ENCODE measurements around the gene LAMTOR1.
A peak's percentile ranks its signal among the peaks of the same experiment; 100 is the strongest.

Gene LAMTOR1

DNA sequence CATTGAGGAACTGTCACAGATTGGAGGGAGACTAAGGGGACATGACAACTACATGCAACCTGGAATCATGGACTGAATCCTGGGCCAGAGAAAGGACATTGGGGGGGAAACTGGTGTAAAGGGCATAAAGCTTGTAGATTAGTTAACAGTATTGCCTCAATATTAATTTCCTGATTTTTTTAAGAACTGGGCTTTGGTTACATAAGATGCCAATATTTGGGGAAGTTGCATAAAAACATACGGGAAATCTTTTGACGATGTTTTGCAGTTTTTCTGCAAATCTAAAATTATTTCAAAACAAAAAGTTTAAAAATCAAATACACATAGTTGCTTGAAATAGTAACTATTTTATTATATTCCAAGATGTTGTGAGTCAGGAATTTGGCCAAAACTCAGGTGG is 29.5 kb upstream of the LAMTOR1 start:
- no peak for DNase-seq (ENCODE audit: low read depth in 1 of 2, low spot score in 1 of 2)
- in situ Hi-C loops (cut with HindIII; ENCODE audit: low pct_unique_long_range_greater_than_20kb, low sequenced_read_pairs), result no loop called here
- no peak for TF ChIP-seq JUND (IDR thresholded peaks at IDR 0.05; ENCODE audit: low read depth)

DNA sequence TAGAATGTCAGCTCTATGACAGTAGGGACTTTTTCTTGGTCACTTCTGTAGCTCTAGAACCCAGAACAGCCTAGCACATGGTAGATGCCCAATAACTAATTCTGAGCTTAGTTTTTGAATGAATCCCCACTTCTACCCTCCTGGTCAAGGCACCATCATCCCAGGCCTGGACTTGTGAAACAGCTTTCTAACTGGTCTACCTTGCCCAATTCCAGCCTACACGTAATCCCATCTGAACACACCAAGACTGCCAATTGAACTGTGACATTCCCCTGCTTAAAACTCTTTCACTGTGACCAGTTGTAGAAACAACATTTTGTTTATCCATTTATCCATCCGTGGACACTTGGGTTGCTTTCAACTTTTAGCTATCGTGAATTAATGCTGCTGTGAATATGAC is 26.3 kb upstream of the LAMTOR1 start:
- in situ Hi-C loops (cut with HindIII; ENCODE audit: low pct_unique_long_range_greater_than_20kb, low sequenced_read_pairs), result no loop called here
- no peak for DNase-seq (ENCODE audit: low read depth in 1 of 2, low spot score in 1 of 2)
- TF ChIP-seq JUND (IDR thresholded peaks at IDR 0.05; ENCODE audit: low read depth), result no peak

DNA sequence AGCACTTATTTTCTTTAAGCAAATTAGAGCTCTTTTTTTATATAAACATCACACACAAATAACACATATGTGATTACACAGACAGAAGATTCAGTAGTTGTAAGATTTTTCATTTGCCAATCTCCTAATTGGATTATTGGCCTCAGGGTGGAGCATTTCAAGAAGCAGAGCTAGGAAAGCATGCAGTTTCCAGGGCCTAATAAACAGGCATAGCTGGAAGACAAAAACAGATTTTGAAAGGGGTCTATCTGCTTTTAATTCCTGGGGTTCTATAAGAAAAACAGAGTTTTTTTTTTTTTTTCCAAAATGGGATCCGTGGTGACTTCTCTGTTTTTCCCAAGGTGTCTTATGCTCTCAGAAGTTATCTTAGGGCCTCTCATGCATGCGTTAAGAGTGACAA is 24.8 kb upstream of the LAMTOR1 start:
- in situ Hi-C loops (cut with HindIII; ENCODE audit: low pct_unique_long_range_greater_than_20kb, low sequenced_read_pairs), result no loop called here
- TF ChIP-seq JUND (IDR thresholded peaks at IDR 0.05; ENCODE audit: low read depth), result no peak

DNA sequence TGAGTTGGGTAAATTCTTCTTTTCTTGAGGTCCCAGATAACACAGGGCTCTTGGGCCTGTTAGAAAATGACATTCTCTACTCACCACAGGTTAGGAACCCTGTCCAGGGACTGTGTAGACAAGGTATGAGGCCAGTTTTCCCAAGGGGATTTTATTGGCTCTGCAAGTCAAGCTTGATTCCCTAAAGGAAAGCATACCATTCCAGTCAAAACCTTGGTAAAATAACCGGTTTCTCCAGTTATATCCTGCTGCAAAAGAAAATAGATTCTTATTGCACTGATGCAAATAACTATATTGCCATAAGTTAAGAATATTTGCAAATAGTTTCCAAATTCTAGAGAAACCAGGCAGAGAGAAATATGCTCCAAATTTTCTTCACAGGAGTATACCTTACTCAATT is 22.9 kb upstream of the LAMTOR1 start:
- peak in 1 of 2 experiments; percentile 72 for DNase-seq (ENCODE audit: low read depth in 1 of 2, low spot score in 1 of 2)
- no peak for TF ChIP-seq JUND (IDR thresholded peaks at IDR 0.05; ENCODE audit: low read depth)
- in situ Hi-C loops (cut with HindIII; ENCODE audit: low pct_unique_long_range_greater_than_20kb, low sequenced_read_pairs), result no loop called here

More for the DNA sequence above, 24.8 kb upstream of the LAMTOR1 start:
- no peak for DNase-seq (ENCODE audit: low read depth in 1 of 2, low spot score in 1 of 2)

DNA sequence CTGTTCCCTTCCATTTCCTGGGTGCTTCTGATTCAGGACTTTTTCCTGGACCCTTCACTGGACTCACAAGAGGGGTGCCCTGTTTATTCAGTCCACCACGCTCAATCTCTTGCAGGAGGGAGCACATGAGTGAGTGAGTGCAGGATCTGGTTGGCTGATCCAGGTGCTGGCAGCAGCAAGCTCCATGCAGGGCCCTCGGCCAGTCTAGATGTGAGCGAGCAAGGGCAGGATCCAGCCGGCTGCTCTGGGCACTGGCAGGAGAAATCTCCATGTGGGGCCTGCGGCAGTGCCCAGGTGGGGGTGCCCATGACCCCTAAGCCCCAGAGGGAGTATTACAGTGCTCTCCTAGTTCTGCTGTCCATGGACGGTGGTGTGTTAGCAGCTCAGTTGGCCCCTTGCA is 20.9 kb upstream of the LAMTOR1 start:
- TF ChIP-seq JUND (IDR thresholded peaks at IDR 0.05; ENCODE audit: low read depth), result no peak
- in situ Hi-C loops (cut with HindIII; ENCODE audit: low pct_unique_long_range_greater_than_20kb, low sequenced_read_pairs), result no loop called here
- DNase-seq (ENCODE audit: low read depth in 1 of 2, low spot score in 1 of 2), result no peak

DNA sequence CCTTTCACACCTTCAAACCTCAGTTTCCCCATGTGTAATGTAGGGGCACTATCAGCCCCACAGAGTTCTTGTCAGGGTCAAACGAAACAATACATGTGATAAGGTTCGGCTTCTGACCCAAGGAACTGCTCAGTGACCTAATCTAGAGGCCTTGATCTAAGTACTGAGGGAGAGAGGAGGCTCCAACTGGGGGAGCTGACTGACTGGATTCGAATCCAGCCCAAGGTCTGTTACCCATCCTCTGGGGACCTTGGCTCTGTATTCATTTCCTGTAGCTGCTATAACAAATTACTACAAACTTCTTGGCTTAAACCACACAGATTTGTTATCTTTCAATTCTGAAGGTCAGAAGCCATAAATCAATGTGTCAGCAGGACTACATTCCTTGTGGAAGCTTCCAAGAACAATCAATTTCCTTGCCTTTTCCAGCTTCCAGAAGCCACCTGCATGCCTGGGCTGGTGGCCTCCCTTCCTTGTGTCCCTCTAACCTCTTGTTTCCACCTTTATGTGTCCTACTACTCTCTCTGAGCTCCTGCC is 20.1 kb upstream of the LAMTOR1 start:
- no peak for DNase-seq (ENCODE audit: low read depth in 1 of 2, low spot score in 1 of 2)
- no peak for TF ChIP-seq JUND (IDR thresholded peaks at IDR 0.05; ENCODE audit: low read depth)
- in situ Hi-C loops (cut with HindIII; ENCODE audit: low pct_unique_long_range_greater_than_20kb, low sequenced_read_pairs), result no loop called here

DNA sequence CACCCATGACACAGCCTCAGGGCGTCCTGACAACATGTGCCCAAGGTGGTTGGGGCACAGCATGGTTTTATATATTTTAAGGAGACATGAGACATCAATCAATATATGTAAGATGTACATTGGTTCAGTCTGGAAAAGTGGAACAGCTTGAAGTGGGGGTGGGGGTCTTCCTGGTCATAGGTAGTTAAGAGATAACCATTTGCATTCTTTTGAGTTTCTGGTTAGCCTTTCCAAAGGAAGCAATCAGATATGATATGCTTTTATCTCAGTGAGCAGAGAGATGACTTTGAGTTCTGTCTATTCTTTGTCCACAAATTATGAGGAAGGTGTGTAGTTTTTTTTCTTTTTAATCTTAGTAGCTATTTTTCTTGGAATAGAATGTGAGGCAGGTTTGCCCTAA is 19.5 kb upstream of the LAMTOR1 start:
- in situ Hi-C loops (cut with HindIII; ENCODE audit: low pct_unique_long_range_greater_than_20kb, low sequenced_read_pairs), result no loop called here
- TF ChIP-seq JUND (IDR thresholded peaks at IDR 0.05; ENCODE audit: low read depth), result no peak
- no peak for DNase-seq (ENCODE audit: low read depth in 1 of 2, low spot score in 1 of 2)

DNA sequence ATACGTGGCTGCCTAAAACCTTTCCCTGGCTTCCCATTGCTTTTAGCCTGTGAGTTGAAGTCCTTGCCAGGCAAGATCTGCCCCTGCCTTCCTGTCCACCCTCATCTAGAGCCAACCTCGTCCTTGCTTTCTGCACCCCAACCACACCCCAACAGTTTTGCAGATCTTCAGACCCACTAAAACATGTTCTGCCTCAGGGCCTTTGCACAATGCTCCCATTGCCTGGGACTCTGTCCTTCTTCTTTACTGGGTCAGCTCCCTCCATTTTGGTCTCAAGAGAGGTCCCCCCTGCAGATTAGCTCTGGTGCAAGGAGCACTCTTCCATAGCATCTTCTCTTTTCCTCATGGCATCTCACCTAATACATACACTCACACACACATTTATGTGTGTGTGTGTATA is 17.8 kb upstream of the LAMTOR1 start:
- no peak for TF ChIP-seq JUND (IDR thresholded peaks at IDR 0.05; ENCODE audit: low read depth)
- DNase-seq (ENCODE audit: low read depth in 1 of 2, low spot score in 1 of 2), result no peak
- in situ Hi-C loops (cut with HindIII; ENCODE audit: low pct_unique_long_range_greater_than_20kb, low sequenced_read_pairs), result no loop called here

DNA sequence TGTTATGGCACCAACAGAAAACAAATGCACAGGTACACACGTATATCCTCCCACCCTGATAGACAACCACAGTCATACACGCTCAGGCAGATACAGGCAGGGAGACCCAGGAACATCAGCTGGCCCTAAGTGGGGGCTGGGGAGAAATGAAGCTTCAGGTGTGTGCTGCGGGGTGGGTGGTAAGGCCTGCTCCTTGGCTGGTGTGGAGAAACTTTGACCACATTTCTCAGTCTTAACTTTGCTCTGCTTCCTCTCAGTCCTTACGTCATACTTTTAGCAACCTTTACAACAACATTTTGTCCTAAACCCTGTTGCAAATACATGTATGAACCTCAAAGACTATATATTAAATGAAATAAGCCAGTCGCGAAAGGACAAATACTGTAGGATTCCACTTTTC is 16.1 kb upstream of the LAMTOR1 start:
- in situ Hi-C loops (cut with HindIII; ENCODE audit: low pct_unique_long_range_greater_than_20kb, low sequenced_read_pairs), result no loop called here
- no peak for DNase-seq (ENCODE audit: low read depth in 1 of 2, low spot score in 1 of 2)
- TF ChIP-seq JUND (IDR thresholded peaks at IDR 0.05; ENCODE audit: low read depth), result no peak

DNA sequence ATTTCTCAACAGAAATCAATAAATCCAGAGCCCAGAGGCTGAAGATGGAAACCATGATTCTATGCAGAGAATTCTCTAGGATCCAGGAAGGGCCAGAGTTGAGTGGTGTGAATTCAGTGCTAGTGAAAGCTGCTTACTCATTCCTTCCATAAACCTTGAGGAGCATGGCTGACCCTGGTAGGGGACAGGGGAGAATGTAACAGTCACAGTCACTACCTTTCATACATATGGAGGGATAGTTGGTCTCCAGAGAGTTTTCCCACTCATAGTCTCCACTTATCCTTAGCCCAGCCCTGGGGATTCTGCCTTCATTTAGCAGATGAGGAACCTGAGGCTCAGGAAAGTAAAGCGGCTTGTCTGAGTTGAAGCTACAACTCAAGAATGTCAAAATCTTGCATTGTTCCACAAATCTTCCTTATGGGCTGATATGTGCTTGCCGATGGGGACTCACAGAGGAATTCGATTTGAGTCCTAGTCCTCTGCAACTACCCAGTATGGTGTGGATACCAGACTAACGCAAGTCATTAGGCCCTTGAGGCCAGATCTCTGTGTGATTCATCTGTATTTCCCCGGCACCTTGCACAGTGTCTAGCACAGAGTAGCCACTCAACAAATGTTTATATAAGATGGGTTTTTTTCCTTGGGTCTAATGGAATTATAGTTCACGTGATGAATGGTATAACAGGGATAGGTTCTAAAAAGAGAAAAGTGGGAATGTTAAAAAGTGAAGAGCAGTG is 13.1 kb upstream of the LAMTOR1 start:
- in situ Hi-C loops (cut with HindIII; ENCODE audit: low pct_unique_long_range_greater_than_20kb, low sequenced_read_pairs), result no loop called here
- no peak for DNase-seq (ENCODE audit: low read depth in 1 of 2, low spot score in 1 of 2)
- no peak for TF ChIP-seq JUND (IDR thresholded peaks at IDR 0.05; ENCODE audit: low read depth)

DNA sequence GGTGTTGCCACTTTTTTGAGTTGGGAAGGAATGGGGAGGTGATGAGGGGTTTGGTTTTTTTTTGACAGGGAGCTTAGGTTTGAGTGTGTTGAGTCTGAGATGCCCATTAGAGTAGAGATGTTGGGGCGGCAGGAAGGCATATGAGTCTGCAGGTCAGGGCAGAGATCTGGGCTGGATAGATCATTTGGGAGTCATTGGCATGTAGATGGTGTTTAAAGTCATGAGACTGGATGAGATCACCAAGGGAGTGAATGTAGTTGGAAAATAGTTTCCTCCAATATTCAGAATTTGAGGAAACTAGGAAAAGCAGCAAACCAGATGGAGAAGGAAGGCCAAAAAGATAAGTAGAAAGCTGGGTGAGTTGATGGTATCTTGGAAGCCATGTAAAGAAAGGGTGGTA is 11.5 kb upstream of the LAMTOR1 start:
- no peak for DNase-seq (ENCODE audit: low read depth in 1 of 2, low spot score in 1 of 2)
- in situ Hi-C loops (cut with HindIII; ENCODE audit: low pct_unique_long_range_greater_than_20kb, low sequenced_read_pairs), result no loop called here

DNA sequence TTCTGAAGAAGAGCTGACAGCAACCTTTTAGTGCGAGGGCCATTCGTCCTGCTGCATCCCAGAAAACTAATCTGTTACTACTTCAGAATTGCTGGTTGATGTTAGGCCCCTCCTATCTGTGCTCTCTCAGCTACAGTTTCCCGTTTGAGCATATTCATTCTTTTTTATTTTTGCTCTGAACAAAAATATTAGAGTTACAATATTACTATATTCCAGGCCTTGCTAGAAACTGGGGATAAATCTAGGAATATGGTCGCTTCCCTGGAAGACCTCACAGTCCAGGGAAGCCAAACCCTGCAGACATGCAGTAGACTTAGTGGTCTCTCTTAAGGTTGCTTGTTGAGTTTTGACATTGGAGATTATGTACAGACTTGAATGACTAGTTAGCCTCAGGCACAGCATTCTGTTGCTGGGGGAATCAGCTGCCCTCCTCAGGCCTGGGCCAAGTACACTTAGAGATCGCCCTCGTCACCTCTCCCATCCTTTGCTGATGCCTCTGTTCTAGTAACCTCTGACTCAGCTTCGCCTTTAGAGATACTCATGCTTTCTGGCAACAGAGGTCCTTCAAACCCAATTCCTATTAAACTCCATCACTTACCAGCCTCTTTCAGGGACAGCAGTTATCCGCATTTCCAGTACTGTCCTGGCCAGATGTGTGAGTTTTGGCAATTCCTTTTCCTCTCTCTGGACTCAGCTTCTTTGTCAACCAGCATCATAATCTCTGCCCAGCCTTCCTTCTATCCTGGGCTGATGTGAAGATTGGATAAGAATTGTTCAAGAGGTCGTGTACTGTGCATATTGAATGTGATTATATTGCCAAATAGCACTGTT is 10.1 kb upstream of the LAMTOR1 start:
- no peak for TF ChIP-seq JUND (IDR thresholded peaks at IDR 0.05; ENCODE audit: low read depth)

More for the DNA sequence above, 11.5 kb upstream of the LAMTOR1 start:
- TF ChIP-seq JUND (IDR thresholded peaks at IDR 0.05; ENCODE audit: low read depth), result no peak

More for the DNA sequence above, 10.1 kb upstream of the LAMTOR1 start:
- in situ Hi-C loops (cut with HindIII; ENCODE audit: low pct_unique_long_range_greater_than_20kb, low sequenced_read_pairs), result no loop called here
- DNase-seq (ENCODE audit: low read depth in 1 of 2, low spot score in 1 of 2), result no peak

Data from T47D (cell line).